SHP77 (cell line): Measurements from ENCODE around the gene IL19.

ENCODE experiments used
- DNase-seq, 2 experiments: peaks; one replicate each; lab custom pipeline; 2025; lab: John Stamatoyannopoulos, UW

Gene IL19

DNA sequence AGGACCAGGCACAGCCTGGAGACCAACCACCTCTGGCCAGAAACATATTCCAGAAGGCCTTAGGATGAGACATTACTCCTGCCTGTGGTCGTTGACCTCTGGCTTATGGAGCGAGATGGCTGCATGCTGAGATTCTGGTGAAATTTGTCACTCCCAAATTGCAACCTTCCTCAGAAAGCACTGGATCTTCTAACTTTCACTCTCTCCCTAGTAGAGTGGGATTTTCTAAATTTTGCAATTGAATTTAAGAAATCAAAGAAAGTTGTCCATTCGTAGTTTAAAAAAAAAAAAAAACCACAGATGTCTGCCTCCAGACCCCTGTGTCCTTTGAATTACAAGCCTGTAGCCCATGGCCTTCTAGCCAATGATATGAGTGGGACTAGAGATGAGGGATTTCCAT lies 30.3 kb downstream of the IL19 start:
- DNase-seq: no peak

DNA sequence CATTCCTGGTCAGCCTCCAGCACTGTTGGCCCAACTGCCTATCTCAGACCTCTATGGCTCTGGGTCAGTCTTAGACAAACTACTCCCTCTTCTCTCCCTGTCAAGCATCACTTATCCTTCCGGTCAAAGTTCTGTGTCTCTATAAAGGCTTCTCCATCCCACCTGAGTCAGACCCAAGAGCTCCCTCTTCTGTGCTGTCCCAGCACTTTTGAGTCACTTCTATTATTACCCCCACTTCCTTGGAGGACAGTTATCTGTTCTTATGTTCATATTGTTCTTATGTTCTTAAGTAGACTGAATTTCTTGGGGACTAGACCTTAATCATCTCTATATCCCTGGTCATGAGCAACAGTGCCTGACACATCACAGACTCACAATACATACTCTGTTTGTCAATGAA lies 30.9 kb downstream of the IL19 start:
- no peak for DNase-seq

DNA sequence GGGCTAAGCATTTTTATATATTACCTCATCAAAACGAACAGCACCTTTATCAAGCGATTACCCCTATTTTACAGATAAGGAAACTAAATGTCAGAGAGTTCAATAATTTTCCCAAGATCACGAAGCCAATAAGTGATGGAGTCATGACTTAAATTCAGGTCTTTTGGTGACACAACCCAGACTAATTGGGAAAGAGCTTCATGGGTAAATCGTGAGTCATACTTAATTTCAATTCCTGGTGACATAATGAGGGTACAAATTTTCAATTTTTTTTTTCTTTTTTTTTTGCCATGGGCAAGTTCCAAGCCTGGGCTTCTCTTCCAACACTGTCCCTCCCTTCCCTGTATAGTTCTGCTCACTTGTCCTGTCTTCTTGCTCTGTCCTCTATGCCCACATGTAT lies 31.8 kb downstream of the IL19 start:
- DNase-seq: no peak

DNA sequence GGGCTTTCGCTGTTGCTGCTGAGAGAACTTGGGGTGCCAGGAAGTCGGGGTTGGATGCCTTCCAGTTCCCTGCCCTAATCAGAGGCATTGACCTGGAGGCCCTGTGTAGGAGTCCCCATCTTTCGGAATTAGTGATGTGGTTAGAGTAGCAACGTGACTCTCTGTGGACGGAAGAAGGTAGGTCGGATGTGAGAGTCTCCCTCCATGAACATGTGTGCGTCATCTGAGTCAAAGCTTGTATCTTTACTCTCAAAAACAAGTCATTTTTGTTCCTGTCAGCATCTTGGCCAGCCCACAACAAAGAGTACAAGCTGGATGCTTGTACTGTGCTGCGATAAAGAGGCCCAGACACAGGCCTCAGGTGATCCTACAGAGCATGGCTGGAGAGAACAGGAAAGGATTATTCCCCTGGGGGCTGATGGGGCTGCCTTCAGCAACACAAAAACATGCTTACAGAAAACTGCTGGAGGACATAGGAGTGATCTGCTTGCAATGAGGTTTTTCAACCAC lies 32.7 kb downstream of the IL19 start:
- DNase-seq: no peak

DNA sequence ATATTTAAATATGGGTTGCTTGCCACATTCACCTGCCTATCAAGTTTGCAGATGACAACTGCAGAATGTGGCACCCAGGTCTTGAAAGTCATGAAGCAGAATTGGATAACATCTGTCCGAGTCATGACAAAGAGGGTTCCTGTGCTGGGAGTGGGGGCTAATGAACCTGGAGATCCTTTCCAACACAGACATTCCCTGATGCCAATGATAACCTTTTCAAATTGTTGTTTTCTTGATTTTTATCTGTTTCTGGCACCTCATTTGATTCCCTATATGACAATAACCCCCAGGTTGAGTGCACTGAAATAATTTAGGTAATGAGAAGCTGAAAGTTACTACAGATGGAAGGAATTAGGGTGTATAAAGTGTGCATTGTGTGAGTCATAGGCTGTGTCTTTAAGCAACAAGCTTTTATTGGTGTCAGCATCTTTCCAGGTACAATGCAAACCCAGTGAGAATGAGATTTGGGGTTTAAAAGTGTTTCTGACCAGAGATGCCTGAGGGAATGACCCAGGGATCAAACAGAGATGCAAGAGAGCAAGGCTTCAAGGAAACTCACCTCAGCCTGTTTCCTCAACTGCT lies 33.7 kb downstream of the IL19 start:
- no peak for DNase-seq

DNA sequence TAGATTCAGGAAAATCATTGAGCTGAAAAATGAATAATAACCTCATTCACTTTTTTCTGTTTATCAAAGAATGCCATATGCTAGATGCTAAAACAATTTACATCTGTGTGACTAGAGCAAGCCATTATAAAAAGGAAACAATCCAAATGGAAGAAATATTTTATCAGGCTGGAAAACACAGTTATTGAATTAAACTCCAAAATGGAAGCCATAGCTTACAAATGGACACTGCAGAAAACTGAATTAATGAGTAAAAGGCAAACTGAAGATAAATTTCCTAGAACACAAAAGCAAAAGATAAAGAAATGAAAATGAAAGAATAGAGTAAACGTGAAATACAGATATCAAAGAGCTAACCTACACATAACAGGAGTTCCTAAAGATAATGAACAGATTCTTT lies 34.8 kb downstream of the IL19 start:
- no peak for DNase-seq

DNA sequence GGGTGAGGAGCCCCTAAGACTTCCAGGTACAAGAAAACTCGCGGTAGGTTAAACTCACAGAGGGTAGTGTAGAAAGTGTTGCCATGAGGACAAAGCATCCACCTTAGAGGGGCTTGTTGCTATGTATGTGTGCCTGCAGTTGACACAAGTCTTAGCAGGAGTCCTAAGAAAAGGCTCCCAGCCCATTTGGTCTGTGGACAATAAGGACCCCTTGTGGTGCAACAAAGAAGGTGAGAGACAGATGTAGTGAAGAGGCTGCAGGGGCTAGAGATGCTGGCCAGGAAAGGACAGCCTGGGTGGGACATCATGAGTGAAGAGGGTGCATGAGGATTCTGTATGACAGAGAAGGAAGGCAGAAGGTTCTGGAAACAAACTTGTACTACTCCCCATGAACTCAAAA lies 38.0 kb downstream of the IL19 start:
- DNase-seq: no peak

DNA sequence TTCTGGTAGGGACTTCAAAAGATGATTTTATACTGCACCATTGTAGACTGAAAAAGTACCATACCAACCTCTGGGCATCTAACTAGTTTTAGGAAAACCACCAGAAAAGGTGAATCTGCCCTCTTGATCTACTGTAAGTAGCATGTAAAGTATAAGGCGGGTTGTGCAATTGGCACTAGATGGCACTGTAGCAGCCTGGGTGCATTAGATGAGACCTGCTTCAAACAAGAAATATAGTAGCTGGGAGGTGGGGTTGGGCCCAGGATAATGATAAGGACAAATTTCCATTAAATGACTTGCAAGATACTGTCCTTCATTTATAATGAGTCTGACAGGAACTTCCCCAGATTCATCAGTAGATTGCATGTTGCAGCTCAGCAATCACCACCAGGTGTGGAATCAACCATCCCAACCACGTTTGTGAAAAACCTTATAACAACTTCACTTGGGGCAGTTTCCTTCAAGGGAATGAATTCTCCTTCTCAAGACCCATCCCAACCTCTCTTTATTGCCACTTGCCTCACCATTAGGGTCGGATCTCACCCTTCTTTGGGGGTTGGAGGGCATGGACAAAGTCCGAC lies 39.0 kb downstream of the IL19 start:
- no peak for DNase-seq

DNA sequence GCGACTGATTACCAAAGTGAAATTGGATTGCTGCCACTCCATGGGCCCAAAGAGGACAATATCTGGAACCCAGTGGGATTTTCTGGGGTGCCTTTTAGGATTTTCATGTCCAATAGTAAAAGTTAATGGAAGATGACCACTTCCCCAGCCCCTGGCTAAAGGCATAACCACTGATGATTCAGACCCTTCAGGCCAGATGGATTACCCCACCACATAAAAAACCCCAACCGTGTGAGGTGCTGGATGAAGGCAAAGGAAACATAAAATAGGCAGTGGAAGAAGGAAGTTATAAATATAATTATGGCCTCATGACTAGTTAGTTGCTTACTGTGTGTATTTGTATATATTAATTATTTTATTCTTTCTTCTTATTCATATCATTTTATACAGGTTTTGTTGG lies 41.9 kb downstream of the IL19 start:
- DNase-seq: no peak

DNA sequence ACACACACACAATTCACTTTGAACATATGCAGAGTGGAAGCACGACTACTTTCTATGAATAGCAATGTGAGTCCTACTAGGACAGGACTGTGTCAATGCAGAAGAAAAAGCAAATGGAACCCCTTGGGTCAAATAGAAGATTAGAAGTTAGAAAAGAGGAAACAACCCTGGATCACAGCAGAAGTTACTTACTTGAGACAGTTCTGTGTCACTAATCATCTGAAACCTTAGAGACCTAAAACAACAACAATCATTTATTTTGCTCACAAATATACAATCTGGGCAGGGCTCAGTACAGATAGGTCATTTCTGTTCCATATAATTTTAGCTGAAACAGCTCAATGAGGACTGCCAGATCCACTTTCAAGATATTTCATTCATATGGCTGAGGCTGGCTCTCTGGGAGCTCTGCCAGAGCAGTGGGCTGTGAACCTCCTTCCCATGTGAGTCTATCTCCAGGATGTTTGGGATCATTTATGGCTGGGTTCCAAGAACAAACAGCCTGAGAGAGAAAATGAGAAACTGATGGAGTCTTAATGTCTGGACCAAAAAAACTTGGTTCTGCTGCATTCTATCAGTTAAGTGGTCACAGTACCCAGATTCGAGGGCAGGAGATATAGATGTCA lies 44.3 kb downstream of the IL19 start:
- no peak for DNase-seq

DNA sequence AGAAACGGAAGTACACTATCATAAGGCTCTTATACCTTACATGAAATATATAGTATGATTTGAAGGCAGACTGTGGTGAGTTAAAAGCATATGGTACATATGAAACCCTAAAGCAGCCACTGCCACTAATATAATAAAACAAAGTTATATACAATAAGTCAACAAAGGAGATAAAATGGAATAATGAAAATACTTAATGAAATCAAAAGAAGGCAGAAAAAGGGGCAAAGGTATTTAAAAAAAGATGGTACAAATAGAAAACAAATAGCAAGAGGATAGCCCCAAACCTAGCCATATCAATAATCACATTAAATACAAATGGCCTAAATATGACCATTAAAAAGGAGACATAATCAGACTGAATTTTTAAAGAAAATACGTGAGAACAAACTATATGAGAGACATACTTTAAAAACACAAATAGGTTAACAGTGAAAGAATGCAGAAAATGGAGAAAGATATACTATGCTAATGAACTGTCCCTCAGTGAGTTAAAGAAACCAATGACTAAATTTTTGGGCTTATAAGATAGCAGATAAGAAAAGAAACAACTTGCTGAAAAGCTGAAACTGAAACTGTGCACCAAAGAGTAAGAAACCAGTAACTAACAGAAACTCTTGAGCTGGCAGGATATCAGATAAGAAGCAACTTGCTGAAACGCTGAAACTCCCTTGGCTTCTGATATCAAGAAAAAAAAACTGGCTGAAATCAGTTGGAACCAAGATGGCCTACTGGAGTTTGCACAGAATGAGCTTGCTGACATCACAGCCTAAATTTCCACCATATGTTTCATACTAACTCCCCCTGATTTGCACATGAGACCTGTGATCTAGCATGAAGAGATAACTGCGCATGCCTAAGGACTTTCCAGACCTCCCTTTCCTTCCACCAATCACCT lies 46.1 kb downstream of the IL19 start:
- no peak for DNase-seq

DNA sequence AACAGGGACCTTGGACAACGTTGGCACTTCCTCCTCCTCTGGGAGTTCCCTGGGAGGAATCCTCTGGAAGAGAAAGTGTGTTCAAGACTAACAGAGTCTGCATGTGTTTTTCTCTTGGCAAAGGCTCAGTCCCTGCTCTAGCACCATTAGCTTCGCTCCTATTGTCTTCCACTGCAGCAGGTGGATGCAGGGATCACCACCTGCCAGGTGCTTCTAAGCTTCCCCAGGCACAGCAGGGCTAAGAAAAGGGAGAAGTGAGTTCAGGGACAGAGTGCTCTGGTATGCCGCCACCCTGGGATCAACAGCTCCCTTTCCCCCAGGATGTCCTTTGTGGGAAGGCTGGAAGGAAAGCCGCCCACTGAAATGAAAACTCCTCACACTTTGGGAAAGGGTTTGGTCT lies 50.9 kb downstream of the IL19 start:
- DNase-seq: no peak

DNA sequence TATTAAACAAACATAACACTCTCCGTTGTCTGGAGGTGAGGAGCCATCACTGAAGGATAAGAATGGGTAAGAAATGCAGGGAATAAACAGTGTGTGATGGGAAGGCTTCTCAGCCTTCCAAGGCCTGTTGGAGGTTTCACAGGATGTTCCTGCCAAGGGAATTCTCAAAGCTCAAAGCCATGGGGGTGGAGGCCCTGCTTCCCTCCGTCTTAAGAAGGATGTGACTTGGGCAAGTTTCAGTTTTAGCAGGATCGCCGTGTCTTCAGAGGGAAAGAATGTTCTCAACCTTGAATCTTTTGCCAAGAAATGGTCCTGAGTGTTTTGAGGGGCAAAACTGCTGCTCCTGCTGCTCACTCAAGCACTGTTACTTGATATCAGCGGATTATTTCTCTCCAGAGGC lies 53.2 kb downstream of the IL19 start:
- DNase-seq: no peak

DNA sequence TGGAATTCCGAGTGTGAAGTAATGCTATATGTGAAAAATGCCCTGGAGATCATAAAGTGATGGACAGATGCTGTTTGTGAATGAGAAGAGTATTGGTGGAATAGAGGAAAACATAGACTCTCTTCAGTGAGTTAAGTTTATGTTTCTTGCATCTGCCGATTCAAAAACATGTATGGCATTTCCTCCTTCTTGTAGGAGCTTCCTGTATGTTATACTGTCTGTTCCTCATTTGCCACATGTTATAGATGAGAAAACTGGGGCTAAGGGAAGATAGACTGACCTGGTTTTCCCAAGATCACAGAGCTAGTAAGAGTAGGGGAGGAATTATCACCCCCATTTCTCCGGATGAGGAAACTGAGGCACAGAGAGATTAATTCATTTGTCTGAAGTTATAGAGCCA lies 53.8 kb downstream of the IL19 start:
- DNase-seq: no peak

DNA sequence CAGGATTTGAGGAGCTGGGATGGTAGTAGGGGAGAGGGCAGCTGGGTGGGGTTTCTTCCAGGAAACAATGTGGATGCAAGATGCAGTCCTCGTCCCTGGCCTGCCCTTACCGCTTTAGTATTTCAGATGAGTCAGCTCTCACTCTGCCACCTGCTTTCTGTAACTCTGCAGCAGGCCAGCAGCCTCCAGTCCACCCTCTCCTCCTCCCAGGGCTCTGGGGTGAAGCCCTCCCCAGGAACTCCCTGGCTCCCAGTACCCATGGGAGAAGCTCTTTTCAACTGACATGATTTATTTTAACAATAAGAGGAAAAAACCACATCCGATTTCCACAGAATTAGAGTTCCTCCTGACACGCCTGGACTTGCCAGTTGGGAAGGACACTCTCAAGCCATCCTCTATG lies 55.8 kb downstream of the IL19 start:
- DNase-seq: no peak

DNA sequence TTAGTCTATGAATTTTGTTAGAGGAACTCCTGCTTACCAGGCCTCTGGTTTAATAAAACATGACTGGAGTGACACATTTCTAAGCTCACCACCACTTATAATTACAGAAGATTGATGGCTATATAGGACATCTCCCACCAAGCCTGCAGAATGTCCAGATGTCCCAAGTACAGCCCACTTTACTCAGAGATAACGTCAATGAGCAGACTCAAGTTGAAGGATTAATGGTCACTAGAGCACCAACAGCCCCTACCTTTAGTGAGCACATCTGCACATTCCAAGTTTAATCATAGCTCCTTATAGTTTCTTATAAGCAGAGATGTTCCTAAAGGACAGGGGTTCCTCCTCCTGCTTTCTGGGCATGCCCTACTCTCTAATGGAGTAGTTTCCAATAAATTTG lies 57.5 kb downstream of the IL19 start:
- no peak for DNase-seq

DNA sequence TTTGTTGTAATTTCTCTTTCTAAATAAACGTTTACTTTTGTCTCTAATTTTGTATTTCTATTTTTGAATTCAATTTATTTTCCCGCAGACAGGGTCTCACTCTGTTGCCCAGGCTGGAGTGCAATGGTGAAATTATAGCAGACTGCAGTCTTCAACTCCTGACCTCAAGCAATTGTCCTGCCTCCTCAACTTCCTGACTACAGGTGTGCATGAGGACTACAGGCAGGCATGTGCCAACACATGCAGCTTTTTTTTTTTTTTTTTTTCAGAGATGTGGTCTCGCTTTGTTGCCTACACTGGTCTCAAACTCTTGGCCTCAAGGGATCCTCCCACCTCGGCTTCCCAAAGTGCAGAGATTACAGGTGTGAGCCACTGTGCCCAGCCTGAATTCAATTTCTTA lies 58.2 kb downstream of the IL19 start:
- DNase-seq: no peak

DNA sequence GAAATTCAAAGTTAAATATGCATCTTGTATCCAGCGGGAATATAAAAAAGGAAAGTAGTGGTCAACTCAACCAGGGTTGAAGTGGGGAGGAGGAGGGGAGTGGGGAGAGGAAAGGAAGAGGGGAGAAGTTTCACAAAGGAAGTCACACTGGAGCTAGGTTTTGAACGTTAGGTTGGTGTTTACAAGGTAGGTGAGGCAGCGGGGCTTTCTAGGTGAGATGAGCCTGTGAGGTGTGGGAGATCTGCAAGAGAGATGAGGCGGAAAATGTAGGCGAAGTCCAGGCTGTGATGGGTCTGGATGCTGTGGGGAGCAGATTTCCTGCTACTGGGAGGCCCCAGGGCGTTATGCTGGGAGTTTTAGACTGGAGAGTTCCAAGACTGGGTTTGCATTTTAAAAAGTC lies 58.7 kb downstream of the IL19 start:
- no peak for DNase-seq

DNA sequence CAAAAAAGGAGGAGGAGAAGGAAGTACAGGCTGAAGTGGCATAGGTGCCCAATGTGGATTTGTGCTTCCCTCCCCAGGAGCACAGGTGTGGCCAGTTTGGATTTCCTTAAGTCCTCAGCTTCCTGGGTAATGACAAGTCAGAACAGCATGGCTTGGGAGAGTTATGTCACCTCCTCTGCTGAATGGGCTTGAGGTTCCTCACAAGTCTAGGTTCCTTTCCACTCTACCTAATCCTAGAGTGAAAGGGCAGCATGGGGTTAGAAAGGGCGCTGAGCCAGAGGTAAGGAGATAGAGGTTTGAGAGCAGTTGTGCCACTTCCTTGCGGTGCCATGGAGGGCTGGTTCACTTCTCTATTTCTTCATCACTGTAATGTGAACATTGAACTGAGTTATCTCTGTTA lies 59.3 kb downstream of the IL19 start:
- DNase-seq: no peak

DNA sequence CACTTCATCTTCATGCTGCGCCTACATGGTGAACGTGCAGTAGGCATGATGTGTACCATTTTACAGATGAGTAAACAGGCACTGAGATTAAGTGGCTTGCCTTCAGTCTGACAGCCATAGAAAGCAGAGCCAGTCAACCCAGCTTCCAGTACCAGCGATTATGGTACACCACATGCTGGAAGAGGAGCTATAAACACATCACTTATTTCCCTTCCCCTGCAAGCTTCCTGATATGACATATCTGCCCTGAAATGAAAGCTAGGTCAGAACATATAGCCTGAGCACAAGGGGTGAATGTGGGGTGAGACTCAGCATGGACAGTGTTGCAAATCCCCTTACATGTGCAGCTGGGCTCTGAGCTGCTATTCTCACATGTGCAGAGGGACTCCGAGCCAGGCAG lies 61.1 kb downstream of the IL19 start:
- DNase-seq: no peak

DNA sequence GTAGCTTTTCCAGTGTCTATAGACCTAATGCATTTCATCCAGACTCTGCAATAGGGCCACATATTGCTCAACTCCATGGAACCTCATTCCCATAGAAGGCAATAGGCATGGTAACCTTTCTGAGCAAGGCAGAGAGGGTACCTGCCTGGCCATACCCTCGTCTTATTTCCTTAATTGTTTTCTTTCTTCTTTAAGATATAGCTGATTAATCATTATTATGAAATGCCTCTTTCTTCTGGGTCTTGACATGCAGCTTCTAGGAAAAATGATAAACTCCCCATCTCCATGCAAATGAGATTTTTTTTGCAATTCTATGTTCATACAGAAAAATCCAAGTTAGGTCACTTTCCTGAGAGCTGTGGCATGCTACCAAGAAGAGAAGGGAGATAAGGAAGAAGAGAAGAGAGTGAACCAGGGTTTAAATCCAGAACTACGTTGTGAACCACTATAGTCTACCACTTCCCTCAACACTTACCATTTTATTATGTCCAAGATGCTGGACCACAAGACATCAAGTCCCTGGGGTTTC lies 61.8 kb downstream of the IL19 start:
- DNase-seq: no peak

DNA sequence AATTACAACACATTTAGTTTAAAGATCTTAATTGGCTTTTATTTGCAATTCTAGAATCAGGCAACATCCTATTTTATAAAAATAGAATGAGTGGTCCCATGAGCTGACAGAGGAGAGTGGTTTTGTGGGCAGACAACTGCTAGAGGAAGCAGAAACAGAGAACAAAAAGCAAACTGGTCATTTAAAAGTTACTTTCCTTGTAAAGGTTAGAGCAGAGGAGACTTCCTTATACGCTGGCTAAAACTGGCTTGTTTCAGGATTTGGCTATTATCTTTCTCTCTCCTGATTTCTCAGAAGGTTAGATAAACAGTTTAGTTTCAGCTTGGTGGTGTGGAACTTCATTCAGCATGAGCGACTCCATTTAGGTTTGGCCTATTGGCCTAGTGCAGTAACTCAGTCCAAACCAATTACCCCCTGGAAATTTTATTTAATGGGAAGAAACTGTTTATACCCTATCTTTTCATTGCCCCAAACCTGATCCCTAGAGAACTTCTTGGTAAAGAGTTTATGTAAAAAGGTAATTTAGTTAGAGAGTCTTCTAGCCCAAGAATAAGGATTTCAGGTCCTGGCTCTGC lies 62.6 kb downstream of the IL19 start:
- DNase-seq: no peak
